HCT116 (cell line): ENCODE data around the gene RTN4RL1. TPM values are rescaled to one million over a fixed set of nuclear protein-coding genes. Genes with fewer than 3 reads are reported as not detected.

Experiments
- ATAC-seq: fragments of 200-7000 bp; cut with Tn5 transposase; 2 replicates; pipeline ENCODE4 v1.9.1; 2020; ENCODE audit warnings: mild to moderate bottlenecking, moderate library complexity
- BruUV-seq: library from RNA; stranded (reverse); fragments of 400-500 nt; replicated peaks from 2 replicates; lab custom pipeline; 2021; lab: Mats Ljungman, UMichigan
- CTCF ChIA-PET: fragments of 300-600 bp; sonication (Branson Sonifier 250); formaldehyde crosslinking; loops from one replicate; lab custom pipeline; 2021; ENCODE audit warnings: antibody characterized with exemption; lab: Charles Lee
- POLR2A ChIA-PET: fragments of 300-600, 350-600 bp; sonication (Branson Sonifier 250); formaldehyde crosslinking; loops from one replicate; lab custom pipeline; 2021; ENCODE audit warnings: antibody characterized with exemption; lab: Charles Lee
- RAD21 ChIA-PET, 2 experiments: fragments of 300-600 bp; sonication (Branson Sonifier 250); formaldehyde crosslinking; loops; one replicate each; lab custom pipeline; 2023; ENCODE audit warnings: low total read pairs in 2 of 2; ENCODE audit not compliant: uncharacterized antibody in 2 of 2, unreplicated experiment in 2 of 2, low non-redundant PET in 1 of 2; lab: Charles Lee
- DNase-seq: peaks from one replicate; pipeline ENCODE4 v3.0.0-alpha.2; 2010; ENCODE audit warnings: low read depth, low spot score
- H2AFZ ChIP-seq: fragments of 200-600 bp; shearing (Covaris generic), sonication (generic); 2 replicates; pipeline ENCODE4 v1.6.1; 2017; ENCODE audit warnings: low read depth, mixed run types, mixed read lengths, antibody characterized with exemption, low read length; ENCODE audit not compliant: poor library complexity, severe bottlenecking
- H3K27ac ChIP-seq: 2 replicates; pipeline ENCODE4 v1.5.1; 2012; ENCODE audit warnings: low read depth, low read length
- H3K27me3 ChIP-seq: fragments of 200-600 bp; sonication (generic); 2 replicates; pipeline ENCODE4 v1.6.1; 2016; ENCODE audit warnings: mixed run types, low read length, mixed read lengths; ENCODE audit not compliant: insufficient read depth
- H3K36me3 ChIP-seq, 2 experiments: fragments of 200-500 bp in 1 of 2; fragments of 200-600 bp in 1 of 2; sonication (Bioruptor generic) in 1 of 2; sonication (generic) in 1 of 2; 2 replicates each; pipeline versions ENCODE4 v1.5.1 to v1.6.1; 2014 to 2016; ENCODE audit warnings: low read length in 2 of 2, inconsistent platforms in 1 of 2, mixed read lengths in 1 of 2, mixed run types in 1 of 2; ENCODE audit not compliant: insufficient read depth in 2 of 2, control insufficient read depth in 1 of 2
- H3K4me1 ChIP-seq, 2 experiments: fragments of 200-600 bp in 1 of 2; sonication (generic) in 1 of 2; 2 replicates each; pipeline versions ENCODE4 v1.5.1 to v1.6.1; 2012 to 2017; ENCODE audit warnings: low read length in 2 of 2, inconsistent platforms in 1 of 2, mild to moderate bottlenecking in 1 of 2, mixed read lengths in 1 of 2, mixed run types in 1 of 2, moderate library complexity in 1 of 2; ENCODE audit not compliant: insufficient read depth in 2 of 2, control insufficient read depth in 1 of 2
- H3K4me2 ChIP-seq: fragments of 200-600 bp; sonication (generic); 2 replicates; pipeline ENCODE4 v1.6.1; 2017; ENCODE audit warnings: mixed run types, low read length, mixed read lengths
- H3K4me3 ChIP-seq, 2 experiments: fragments of 200-600 bp in 1 of 2; sonication (generic) in 1 of 2; replicated peaks in 1 of 2; 2 replicates each; pipeline ENCODE4 v1.5.1; 2011 to 2016; ENCODE audit warnings: low read length in 2 of 2, control low read depth in 1 of 2, low read depth in 1 of 2, mild to moderate bottlenecking in 1 of 2, mixed read lengths in 1 of 2, mixed run types in 1 of 2
- H3K79me2 ChIP-seq: fragments of 200-600 bp; sonication (generic); 2 replicates; pipeline ENCODE4 v1.6.1; 2017; ENCODE audit warnings: mild to moderate bottlenecking, mixed run types, low read length, moderate library complexity, mixed read lengths; ENCODE audit not compliant: insufficient read depth
- H3K9ac ChIP-seq: fragments of 200-600 bp; sonication (generic); 2 replicates; pipeline ENCODE4 v1.6.1; 2016; ENCODE audit warnings: low read length, mixed read lengths
- H3K9me2 ChIP-seq: fragments of 200-600 bp; sonication (generic), shearing (Covaris generic); 2 replicates; pipeline ENCODE4 v1.6.1; 2017; ENCODE audit warnings: mixed run types, mild to moderate bottlenecking, moderate library complexity; ENCODE audit not compliant: insufficient read depth
- H3K9me3 ChIP-seq, 2 experiments: fragments of 200-500 bp in 1 of 2; fragments of 200-600 bp in 1 of 2; sonication (Bioruptor generic) in 1 of 2; sonication (generic) in 1 of 2; 2 replicates each; pipeline ENCODE4 v1.6.1; 2014 to 2017; ENCODE audit warnings: low read length in 2 of 2, mixed read lengths in 2 of 2, inconsistent platforms in 1 of 2, low read depth in 1 of 2, mild to moderate bottlenecking in 1 of 2, mixed run types in 1 of 2, moderate library complexity in 1 of 2; ENCODE audit not compliant: control insufficient read depth in 1 of 2, insufficient read depth in 1 of 2
- H4K20me1 ChIP-seq: fragments of 200-600 bp; sonication (generic), shearing (Covaris generic); 2 replicates; pipeline ENCODE4 v1.6.1; 2017; ENCODE audit warnings: mixed run types, mild to moderate bottlenecking, moderate library complexity; ENCODE audit not compliant: insufficient read depth
- CEBPB ChIP-seq: IDR thresholded peaks from 2 replicates; pipeline ENCODE4 v1.6.1; 2012; ENCODE audit warnings: low read depth
- RAD21 ChIP-seq: IDR thresholded peaks from 2 replicates; pipeline ENCODE4 v1.6.1; 2012; ENCODE audit warnings: low read depth, mild to moderate bottlenecking
- SIN3A ChIP-seq: IDR thresholded peaks from 2 replicates; pipeline ENCODE4 v1.6.1; 2012; ENCODE audit warnings: low read depth
- SRF ChIP-seq: IDR thresholded peaks from 2 replicates; pipeline ENCODE4 v1.6.1; 2012; ENCODE audit warnings: low read depth
- YY1 ChIP-seq: IDR thresholded peaks from 2 replicates; pipeline ENCODE4 v1.6.1; 2011; ENCODE audit warnings: low read length, low read depth, moderate library complexity, mild to moderate bottlenecking; ENCODE audit not compliant: insufficient replicate concordance; ENCODE audit errors: extremely low read depth
- ZFX ChIP-seq: fragments of 450-650 bp; IDR thresholded peaks from 2 replicates; pipeline ENCODE4 v1.6.1; 2017
- ZNF274 ChIP-seq: fragments of 200-500 bp; sonication (Bioruptor generic); IDR thresholded peaks from 2 replicates; pipeline ENCODE4 v1.6.1; 2014; ENCODE audit warnings: mild to moderate bottlenecking, low read depth, low read length, inconsistent platforms
- intact Hi-C: fragments of 100-400 bp; cut with micrococcal nuclease; formaldehyde crosslinking; loops from 2 replicates; pipeline ENCODE4 v1.10.0; 2022
- total RNA-seq: library from RNA; stranded (reverse); gene quantifications from one replicate; pipeline ENCODE4 v1.2.1, GENCODE V29; 2021; ENCODE audit not compliant: unreplicated experiment
- TF ChIP-seq, protein P1 (sequence below): IDR thresholded peaks from 2 replicates; pipeline ENCODE4 v1.6.1; 2012
- TF ChIP-seq, protein P2 (sequence below): IDR thresholded peaks from 2 replicates; pipeline ENCODE4 v1.6.1; 2012
- TF ChIP-seq, protein P3 (sequence below), 3 experiments: fragments of 200-600 bp in 1 of 3; sonication (generic) in 1 of 3; IDR thresholded peaks in 2 of 3; conservative IDR thresholded peaks in 1 of 3; 2 replicates each; pipeline ENCODE4 v1.5.1; 2012 to 2017; ENCODE audit warnings: low read depth in 2 of 3, low read length in 2 of 3, antibody characterized with exemption in 1 of 3, borderline replicate concordance in 1 of 3, control low read depth in 1 of 3, mild to moderate bottlenecking in 1 of 3, mixed read lengths in 1 of 3, mixed run types in 1 of 3, moderate library complexity in 1 of 3; ENCODE audit not compliant: insufficient read depth in 1 of 3

RTN4RL1 gene
- total RNA-seq, 1 experiment from 2014 or later = 3.7 TPM

DNA sequence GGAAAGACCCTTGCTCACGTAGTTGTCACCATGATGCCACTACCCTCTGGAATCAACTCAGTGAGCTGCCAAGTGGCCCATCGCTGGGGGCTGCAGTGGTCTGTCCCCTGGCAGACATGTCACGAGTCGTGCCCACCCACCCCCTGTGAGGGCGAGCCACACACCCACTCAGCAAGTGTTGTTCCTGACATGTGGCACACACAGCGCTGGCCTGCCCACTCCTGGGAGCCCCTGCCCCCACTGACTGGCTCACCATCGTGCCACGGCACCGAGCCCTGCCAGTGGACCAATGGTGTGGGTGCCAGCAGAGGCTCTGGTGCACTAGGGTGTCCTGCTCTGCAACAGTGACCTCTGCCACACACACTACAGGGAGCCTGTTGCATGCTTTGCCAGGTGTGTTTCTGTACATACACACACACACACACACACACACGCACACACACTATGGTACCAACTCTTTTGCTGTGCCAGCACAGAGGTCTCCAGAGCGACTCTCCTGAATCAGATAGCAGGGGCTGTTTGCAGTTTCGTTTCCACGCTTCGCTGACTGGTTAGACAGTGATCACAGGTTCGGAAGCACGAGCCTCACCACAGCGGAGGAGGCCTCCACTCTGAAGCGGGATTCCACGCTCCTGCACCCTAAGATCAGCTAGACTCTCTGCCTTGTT lies 7.7 kb downstream of the RTN4RL1 start:
- Histone ChIP-seq H3K36me3 (no peaks in the 10 kb centered on the region), H3K9me2 (no peaks in the 10 kb centered on the region), H3K4me3 (no peak overlapping the region), H3K4me1 (no peaks in the 10 kb centered on the region), H4K20me1 (no peaks in the 10 kb centered on the region), H3K9me3 (no peaks in the 10 kb centered on the region; a peak in 1 of 4 replicates), H3K27ac (no peak overlapping the region), H2AFZ (no peak overlapping the region), H3K4me2 (no peak overlapping the region), H3K9ac (no peak overlapping the region), H3K27me3 (no peaks in the 10 kb centered on the region), H3K79me2 (no peaks in the 10 kb centered on the region)
- ChIA-PET CTCF (no interaction called here), RAD21 (no interaction called here), POLR2A (no interaction called here)
- BruUV-seq = no TSS peak
- DNase-seq = no peak
- TF ChIP-seq CEBPB (no peak), ZFX (no peak), ZNF274 (no peak), SIN3A (no peak), SRF (no peak), RAD21 (no peak), YY1 (no peak)
- TF ChIP-seq, protein P1, sequence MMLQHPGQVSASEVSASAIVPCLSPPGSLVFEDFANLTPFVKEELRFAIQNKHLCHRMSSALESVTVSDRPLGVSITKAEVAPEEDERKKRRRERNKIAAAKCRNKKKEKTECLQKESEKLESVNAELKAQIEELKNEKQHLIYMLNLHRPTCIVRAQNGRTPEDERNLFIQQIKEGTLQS = no peak
- TF ChIP-seq, protein P2, sequence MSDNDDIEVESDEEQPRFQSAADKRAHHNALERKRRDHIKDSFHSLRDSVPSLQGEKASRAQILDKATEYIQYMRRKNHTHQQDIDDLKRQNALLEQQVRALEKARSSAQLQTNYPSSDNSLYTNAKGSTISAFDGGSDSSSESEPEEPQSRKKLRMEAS = no peak
- TF ChIP-seq, protein P3, sequence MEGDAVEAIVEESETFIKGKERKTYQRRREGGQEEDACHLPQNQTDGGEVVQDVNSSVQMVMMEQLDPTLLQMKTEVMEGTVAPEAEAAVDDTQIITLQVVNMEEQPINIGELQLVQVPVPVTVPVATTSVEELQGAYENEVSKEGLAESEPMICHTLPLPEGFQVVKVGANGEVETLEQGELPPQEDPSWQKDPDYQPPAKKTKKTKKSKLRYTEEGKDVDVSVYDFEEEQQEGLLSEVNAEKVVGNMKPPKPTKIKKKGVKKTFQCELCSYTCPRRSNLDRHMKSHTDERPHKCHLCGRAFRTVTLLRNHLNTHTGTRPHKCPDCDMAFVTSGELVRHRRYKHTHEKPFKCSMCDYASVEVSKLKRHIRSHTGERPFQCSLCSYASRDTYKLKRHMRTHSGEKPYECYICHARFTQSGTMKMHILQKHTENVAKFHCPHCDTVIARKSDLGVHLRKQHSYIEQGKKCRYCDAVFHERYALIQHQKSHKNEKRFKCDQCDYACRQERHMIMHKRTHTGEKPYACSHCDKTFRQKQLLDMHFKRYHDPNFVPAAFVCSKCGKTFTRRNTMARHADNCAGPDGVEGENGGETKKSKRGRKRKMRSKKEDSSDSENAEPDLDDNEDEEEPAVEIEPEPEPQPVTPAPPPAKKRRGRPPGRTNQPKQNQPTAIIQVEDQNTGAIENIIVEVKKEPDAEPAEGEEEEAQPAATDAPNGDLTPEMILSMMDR (IDR thresholded peaks at IDR 0.05 in 2 of 3, conservative IDR thresholded peaks at IDR 0.05 in 1 of 3; ENCODE audit: borderline replicate concordance in 1 of 3, insufficient read depth in 1 of 3, low read depth in 2 of 3, low read length in 2 of 3) = no peak
- ATAC-seq = no peak
- intact Hi-C loops = no loop called here
